Osteoblast (primary cell): ENCODE measurements around the gene ACTRT1. TPM values are rescaled to one million over a fixed set of nuclear protein-coding genes. Genes with fewer than 3 reads are reported as not detected.

Source experiments
- DNase-seq: peaks from one replicate; pipeline ENCODE4 v3.0.0; 2011; ENCODE audit warnings: low spot score, mixed read lengths; ENCODE audit not compliant: insufficient read length; ENCODE audit errors: missing footprints
- H2AFZ ChIP-seq: 2 replicates; pipeline ENCODE4 v1.6.0; 2011; ENCODE audit warnings: mild to moderate bottlenecking, low read length
- H3K27ac ChIP-seq: 2 replicates; pipeline ENCODE4 v1.5.1; 2011; ENCODE audit warnings: mild to moderate bottlenecking, low read depth, low read length, moderate library complexity
- H3K27me3 ChIP-seq: 2 replicates; pipeline ENCODE4 v1.6.0; 2012; ENCODE audit warnings: mild to moderate bottlenecking, control low read depth, inconsistent platforms, low read length, moderate library complexity; ENCODE audit not compliant: insufficient read depth
- H3K36me3 ChIP-seq: 2 replicates; pipeline ENCODE4 v1.5.1; 2011; ENCODE audit warnings: mild to moderate bottlenecking, low read length, control low read depth, moderate library complexity; ENCODE audit not compliant: insufficient read depth
- H3K4me1 ChIP-seq: 2 replicates; pipeline ENCODE4 v1.5.1; 2011; ENCODE audit warnings: mild to moderate bottlenecking, low read length, control low read depth, moderate library complexity; ENCODE audit not compliant: insufficient read depth
- H3K4me2 ChIP-seq: 2 replicates; pipeline ENCODE4 v1.6.0; 2011; ENCODE audit warnings: mild to moderate bottlenecking, low read length; ENCODE audit not compliant: insufficient read depth
- H3K4me3 ChIP-seq: fragments of 200-600 bp; sonication (generic); 3 replicates; pipeline ENCODE4 v1.5.1; 2012; ENCODE audit warnings: mild to moderate bottlenecking, low read length, inconsistent platforms; ENCODE audit not compliant: insufficient read depth
- H3K79me2 ChIP-seq: 2 replicates; pipeline ENCODE4 v1.6.0; 2012; ENCODE audit warnings: mild to moderate bottlenecking, low read length, control low read depth, inconsistent platforms; ENCODE audit not compliant: insufficient read depth
- H3K9me3 ChIP-seq: 2 replicates; pipeline ENCODE4 v1.5.1; 2011; ENCODE audit warnings: low read depth, low read length, control low read depth
- H4K20me1 ChIP-seq: 2 replicates; pipeline ENCODE4 v1.6.0; 2012; ENCODE audit warnings: mild to moderate bottlenecking, low read length, control low read depth; ENCODE audit not compliant: insufficient read depth
- CTCF ChIP-seq: IDR thresholded peaks from 2 replicates; pipeline ENCODE4 v1.5.1; 2011; ENCODE audit warnings: mild to moderate bottlenecking, low read depth, low read length, moderate library complexity; ENCODE audit errors: extremely low read depth
- total RNA-seq: library from RNA; depleted of rRNA; stranded (reverse); fragments of >200 nt; gene quantifications from 2 replicates; pipeline ENCODE4 v1.2.3, GENCODE V29; 2012

ACTRT1 gene
- total RNA-seq, 1 donor = not detected

GRCh38 chrX:128012015-128012414 is 40.2 kb downstream of the ACTRT1 start:
- Histone ChIP-seq H3K4me1 (no peaks in the 10 kb centered on the region), H3K27ac (no peak overlapping the region), H3K9me3 (no peaks in the 10 kb centered on the region), H4K20me1 (no peaks in the 10 kb centered on the region), H3K27me3 (no peaks in the 10 kb centered on the region), H3K36me3 (no peaks in the 10 kb centered on the region), H3K4me2 (no peak overlapping the region), H3K4me3 (no peak overlapping the region), H3K79me2 (no peaks in the 10 kb centered on the region), H2AFZ (no peak overlapping the region)
- no peak for DNase-seq
- TF ChIP-seq CTCF = no peak

GRCh38 chrX:128007882-128008281 is 44.3 kb downstream of the ACTRT1 start:
- no peak overlapping the region for H3K4me2 ChIP-seq
- H4K20me1 ChIP-seq = no peaks in the 10 kb centered on the region
- no peaks in the 10 kb centered on the region for H3K36me3 ChIP-seq
- H3K27me3 ChIP-seq = no peaks in the 10 kb centered on the region
- H2AFZ ChIP-seq = no peak overlapping the region
- H3K4me3 ChIP-seq = no peak overlapping the region
- H3K9me3 ChIP-seq = no peaks in the 10 kb centered on the region
- no peak for TF ChIP-seq CTCF
- H3K79me2 ChIP-seq = no peaks in the 10 kb centered on the region
- DNase-seq = no peak
- no peaks in the 10 kb centered on the region for H3K4me1 ChIP-seq
- H3K27ac ChIP-seq = no peak overlapping the region
